22Rv1 (cell line): ENCODE results near the gene FBXO8.

Experiments
- CTCF ChIP-seq: fragments of 450-650 bp; IDR thresholded peaks from 2 replicates; pipeline ENCODE4 v1.5.1; 2017; ENCODE audit warnings: mild to moderate bottlenecking
- ZFX ChIP-seq: fragments of 450-650 bp; IDR thresholded peaks from 2 replicates; pipeline ENCODE4 v1.6.1; 2017; ENCODE audit warnings: antibody characterized with exemption, borderline replicate concordance

GRCh38 chr4:174218127-174218790, 65.2 kb downstream of the FBXO8 start:
- TF ChIP-seq CTCF (no peak), ZFX (no peak)
